HUDEP-2 (cell line): ENCODE data around the gene ZBED4.
A peak's percentile ranks its signal among the peaks of the same experiment; 100 is the strongest.

Experiments
- DNase-seq, 76 experiments: peaks; one replicate each; lab custom pipeline; 2025; ENCODE audit not compliant: unreplicated experiment in 76 of 76; lab: John Stamatoyannopoulos, UW

The ZBED4 gene

DNA sequence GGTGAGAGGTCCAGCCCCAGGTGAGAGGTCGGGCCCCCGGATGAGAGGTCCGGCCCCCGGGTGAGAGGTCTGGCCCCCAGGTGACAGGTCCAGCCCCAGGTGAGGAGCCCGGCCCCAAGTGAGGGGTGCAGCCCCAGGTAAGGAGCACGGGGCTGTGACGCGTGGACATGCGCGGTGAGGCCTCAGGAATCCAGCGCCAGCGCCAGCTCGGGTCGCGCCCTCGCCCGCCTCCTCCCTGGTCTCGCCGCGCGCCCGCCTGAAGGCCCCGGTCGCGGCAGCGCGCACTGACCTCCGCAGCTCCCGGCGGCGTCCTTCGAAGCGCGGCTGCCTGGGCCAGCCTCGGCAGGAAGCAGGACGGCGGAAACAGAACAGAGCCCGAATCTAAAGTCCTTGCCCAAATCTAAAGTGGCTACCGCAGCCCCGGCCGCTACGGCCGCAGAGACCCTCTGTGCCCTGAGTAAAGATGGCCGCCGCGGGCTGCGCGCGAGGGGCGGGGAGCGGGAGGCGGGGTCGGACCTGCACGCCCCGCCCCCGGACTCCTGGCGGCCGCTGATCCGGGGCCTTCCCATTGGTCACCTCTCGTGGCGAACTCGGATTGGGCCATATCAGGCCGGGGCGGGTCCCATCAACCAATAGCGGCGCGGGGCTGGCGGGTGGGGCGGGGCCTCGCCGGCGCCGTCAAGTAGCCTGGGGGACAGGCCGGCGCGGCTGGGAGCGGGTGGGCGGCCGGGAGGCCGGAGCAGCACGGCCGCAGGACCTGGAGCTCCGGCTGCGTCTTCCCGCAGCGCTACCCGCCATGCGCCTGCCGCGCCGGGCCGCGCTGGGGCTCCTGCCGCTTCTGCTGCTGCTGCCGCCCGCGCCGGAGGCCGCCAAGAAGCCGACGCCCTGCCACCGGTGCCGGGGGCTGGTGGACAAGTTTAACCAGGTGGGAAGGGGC, 64.6 kb downstream of the ZBED4 start, which contains the start of the genes ALG12 and CRELD2:
Gene ALG12 (minus strand): TSS at position 465 of the 937 bp plus-strand sequence. CDS start 4,673 bp downstream, outside the sequence.
Gene CRELD2 (plus strand): TSS at position 661 of the 937 bp plus-strand sequence. CDS start 136 bp downstream, at position 797.
- DNase-seq: peak in 75 of 76 experiments; percentile 12 to 97 (median 93)

DNA sequence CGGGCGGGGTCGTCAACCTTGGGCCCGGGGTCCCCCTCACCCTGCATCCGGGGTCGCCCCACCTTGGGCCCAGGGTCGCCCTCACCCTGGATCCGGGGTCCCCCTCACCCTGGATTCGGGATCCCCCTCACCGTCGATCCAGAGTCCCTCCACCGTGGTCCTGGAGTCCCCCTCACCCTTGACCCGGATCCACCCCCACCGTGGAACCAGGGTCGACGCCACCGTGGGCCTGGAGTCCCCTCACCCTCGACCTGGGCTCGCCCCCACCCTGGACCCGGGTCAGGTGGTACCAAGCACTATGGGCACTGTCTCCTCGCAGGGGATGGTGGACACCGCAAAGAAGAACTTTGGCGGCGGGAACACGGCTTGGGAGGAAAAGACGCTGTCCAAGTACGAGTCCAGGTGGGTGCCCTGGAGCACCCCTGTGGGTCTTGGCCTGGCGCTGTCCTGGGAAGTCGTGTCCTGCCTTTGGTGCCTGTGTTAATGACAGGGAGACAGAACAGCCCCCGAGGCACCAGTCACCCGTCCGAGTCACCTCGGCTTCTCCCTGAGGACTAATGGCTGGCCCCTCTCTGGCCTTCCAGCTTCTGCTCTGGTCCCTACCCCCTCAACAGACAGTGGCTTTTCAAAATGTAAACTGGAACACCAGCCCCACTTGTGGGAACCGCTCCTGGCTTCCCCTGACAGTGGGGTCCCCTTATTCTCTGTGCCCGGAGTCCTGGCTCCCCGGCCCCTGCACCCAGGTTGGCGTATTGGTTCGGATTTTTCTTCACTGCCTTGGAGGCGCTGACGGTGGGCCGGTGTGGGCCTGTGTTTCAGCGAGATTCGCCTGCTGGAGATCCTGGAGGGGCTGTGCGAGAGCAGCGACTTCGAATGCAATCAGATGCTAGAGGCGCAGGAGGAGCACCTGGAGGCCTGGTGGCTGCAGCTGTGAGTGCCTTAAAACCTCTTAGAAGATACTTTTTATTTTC, 65.6 kb downstream of the ZBED4 start:
- no peak for DNase-seq

DNA sequence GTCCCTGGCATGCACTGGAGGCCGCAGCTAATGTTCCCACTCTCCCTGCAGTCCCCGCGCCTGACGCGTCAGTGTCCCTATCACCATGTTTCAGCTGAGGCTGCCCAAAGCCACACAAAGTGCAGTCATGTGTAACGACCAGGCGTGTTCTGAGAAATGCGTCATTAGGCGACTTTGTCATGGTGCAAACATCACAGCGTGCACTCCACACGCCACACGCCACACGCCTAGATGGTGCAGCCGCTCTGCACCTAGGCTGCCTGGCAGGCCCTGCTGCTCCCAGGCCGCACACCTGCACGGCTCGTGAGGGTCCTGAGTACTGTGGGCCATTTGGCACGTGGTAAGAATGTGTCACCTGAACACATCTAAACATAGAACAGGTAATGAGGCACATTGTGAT, 67.2 kb downstream of the ZBED4 start:
- no peak for DNase-seq

DNA sequence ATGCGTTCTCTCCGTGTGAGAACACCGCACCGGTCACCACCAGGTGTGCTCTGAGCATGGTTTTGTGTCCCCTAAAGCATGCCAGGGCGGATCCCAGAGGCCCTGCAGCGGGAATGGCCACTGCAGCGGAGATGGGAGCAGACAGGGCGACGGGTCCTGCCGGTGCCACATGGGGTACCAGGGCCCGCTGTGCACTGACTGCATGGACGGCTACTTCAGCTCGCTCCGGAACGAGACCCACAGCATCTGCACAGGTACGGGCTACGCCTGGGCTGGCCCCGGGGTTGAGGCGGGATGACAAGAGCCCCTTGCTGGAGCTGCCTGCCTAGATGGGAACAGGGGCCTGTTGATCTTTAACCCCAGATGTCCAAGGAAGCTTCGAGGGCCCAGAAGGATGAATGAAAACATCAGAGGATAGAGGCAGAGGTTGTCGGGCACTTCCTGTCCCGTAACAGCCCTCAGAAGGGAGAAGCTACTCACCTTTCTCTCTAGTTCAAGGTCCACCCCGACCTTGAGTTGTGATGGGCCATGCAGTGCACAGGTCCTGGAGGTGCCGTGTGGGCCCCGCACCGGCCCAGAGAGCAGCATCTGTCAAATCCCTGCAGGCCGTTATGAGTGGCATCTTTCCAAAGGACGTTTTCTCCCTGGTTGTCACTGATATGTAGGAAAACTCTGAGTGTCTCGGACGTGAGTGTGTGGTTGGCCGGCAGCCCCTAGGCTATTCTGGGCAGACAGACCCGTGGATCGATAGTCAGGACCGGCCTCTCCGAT, 68.0 kb downstream of the ZBED4 start:
- no peak for DNase-seq

DNA sequence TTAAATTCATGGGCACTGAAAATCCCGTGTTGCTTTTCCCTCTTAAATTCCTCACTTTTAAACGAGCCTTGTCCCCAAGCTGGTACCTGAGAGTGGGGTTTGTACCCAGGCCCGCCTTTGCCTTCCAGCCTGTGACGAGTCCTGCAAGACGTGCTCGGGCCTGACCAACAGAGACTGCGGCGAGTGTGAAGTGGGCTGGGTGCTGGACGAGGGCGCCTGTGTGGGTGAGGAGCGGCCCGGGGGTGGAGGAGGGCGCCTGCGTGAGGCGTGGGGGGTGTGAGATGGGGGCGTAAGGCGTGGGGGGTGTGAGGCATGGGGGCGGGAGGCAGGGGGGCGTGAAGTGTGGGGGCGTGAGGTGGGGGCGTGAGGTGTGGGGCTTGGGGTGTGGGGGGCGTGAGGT, 68.8 kb downstream of the ZBED4 start:
- DNase-seq: no peak

DNA sequence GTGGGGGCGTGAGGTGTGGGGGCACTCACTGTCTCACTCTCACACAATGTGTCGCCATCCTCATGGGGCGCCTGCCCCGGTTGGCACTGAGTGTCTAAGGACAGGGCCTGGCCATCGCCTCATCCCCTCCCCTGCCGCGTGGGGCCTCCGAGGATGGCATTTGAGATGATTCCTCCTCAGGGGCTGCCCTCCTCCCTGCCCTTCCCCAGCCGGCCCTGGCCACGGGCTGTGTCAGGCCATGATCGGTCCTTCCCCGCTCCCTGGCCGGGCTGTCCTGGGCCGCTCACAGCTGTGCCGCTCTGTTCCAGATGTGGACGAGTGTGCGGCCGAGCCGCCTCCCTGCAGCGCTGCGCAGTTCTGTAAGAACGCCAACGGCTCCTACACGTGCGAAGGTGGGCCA, 69.3 kb downstream of the ZBED4 start:
- no peak for DNase-seq

DNA sequence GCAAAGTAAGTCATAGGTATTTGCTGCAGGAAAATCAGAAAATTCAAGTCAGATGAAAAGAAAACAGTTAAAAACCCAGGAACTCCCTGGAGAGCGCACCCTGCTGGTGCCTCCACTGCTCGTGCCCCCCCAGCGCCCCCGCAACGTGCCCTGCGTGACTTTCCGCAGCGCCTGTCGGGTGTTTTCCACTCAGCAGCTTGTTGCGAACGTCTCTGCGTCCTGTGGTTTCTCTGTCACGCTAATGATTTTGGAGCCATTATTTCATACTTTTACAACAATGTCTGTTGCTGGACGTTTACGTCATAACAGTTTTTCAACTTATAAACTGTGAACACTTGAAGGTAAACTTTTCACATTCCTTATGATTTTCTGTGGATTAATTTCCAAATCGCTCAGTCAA, 69.8 kb downstream of the ZBED4 start:
- no peak for DNase-seq

DNA sequence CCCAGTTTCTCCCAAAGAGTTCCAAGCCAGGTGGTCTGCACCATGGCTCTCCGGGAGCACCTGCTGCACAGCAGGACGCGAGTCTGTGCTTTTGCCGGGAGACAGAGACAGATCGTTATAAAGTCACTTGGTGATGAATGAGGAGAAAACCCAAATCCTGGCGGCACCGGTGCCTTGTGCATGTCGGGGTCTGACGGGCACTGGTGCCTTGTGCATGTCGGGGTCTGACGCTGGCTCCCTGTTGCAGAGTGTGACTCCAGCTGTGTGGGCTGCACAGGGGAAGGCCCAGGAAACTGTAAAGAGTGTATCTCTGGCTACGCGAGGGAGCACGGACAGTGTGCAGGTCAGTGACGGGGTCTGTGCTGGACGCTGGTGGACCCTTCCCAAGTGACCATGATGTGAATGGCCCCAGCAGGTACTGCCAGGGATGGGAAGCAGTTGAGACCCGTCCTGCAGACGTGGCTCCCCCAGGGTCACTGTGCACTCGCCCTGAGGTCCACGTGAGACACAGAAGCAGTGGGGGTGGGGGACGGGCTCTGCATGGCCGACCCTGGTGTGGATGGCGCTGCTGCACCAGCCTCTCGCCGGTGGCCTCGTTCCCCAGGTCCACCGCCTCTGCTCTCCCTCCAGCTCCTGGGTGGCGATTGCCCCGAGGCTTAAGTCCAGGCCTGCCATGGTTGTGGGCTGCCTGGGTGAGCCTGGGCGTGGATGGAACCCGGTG, 70.6 kb downstream of the ZBED4 start:
- DNase-seq: no peak

DNA sequence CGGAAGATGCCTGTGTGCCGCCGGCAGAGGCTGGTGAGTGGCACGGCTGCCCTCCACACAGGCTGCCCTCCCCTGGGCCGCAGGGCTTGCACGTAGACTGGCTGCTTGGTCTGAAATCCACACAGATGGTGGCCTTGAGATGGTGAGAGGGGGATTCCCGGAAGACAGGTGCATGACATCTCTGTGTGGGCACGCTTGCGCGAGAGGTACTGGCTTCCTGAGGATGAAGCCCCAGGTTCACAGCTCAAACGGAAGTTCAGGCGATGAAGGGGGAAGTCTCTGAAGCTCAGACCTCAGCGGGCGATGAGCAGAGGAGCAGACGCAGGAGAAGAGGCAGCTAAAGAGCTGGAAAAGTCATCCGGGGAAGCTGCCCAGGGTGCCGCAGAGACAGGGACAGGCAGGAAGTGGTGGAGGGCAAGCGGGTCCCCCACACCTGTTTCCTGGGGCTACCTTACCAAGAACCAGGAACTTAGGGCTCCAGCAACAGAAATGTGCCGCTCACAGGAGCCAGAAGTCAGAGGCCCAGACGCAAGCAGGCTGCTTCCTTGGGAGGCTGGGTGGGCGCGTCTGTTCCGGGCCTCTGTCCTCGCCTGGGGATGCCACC, 72.0 kb downstream of the ZBED4 start:
- peak in 1 of 76 experiments; percentile 2 for DNase-seq

DNA sequence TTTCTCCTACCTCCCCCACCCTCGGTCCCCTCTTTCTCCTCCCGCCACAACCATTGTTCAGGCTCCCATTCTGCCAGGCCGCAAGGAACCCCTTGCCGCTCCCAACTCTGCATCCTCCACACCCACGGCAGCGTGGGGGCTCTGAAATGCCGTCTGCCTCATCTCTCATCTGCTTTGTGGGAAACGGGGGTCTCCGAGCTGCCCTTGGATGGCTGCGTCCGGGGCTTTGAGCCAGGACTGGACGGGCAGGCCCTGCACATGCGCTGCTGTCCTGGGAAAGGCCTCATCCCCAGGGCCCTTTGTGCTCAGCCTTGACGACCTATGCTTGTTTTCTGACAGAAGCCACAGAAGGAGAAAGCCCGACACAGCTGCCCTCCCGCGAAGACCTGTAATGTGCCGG, 73.3 kb downstream of the ZBED4 start:
- no peak for DNase-seq

DNA sequence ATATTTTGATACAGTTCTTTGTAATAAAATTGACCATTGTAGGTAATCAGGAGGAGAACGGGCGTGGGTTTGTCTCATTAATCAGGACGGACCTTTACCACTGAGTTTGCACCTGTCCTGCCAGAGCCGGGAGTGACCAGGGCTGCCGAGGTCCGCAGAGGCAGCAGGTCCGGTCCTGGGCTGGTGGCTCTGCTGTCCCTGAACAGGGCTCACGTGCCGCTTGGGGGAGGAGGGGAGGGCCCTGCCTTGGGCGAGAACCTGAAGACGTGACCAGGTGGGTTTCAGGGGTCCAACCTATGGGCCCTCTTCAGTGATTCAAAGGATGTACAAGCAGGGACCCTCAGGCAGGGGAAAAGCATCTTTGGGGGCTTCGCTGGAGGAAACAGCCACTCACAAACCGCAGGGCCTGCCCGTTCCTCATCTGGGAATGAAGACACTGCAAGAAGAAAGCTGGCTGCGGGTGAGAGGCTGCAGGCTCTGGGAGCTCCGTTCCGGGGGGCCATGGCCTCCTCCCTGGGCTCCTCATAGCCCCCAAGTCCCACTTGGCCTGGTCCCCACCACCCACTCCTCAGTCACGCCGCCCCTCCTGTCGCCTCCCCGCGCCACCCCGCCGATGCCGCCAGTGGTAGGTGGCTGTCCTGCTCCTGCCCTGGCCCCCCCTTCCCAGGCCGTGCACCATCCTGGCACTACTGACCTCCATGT, 74.0 kb downstream of the ZBED4 start:
- DNase-seq: no peak

DNA sequence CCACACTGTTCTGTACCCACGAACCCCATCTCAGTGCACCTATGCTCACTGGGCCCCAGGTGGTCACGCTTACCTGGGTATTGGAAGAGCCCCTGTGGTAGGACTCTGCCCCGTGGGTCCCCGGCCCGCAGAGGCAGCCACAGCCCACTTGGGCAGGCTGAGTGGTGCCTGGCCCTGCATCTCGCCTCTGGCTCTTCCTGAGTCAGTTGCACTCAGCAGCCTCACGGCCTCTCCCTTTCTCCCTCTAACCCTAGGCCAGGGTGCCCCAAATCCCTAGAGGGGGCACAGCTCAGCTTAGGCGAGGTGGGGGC, 74.5 kb downstream of the ZBED4 start:
- no peak for DNase-seq

DNA sequence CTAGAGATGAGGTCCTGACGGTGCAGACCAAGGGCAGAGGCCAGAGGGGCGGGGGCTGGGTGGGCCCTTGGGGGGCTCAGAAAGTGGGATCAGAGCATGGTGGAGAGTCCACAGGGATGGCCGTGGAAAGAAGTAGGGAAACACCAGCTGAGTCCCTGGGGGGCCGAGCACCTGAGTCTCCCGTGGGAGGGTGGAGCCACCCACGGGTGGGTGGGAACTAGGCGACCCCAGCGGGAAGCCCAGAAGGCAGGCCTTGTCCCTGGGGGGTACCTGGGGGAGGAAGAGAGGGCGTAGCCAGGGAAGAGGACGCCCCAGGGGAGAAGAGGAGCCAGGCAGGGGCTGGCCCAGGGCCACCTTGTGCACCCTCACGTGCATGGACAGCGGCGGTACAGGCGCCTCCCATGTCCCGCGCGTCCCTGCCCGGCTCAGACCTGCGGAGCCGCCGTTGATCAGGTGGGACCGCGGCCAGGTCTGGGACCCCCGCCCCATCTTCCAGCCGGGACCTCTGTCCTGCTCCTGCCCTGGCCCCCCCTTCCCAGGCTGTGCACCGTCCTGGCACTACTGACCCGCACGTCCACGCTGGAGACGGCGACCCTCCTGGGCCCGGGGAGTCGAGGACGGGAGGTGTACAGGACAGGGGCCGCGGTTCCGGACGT, 75.0 kb downstream of the ZBED4 start:
- DNase-seq: no peak

DNA sequence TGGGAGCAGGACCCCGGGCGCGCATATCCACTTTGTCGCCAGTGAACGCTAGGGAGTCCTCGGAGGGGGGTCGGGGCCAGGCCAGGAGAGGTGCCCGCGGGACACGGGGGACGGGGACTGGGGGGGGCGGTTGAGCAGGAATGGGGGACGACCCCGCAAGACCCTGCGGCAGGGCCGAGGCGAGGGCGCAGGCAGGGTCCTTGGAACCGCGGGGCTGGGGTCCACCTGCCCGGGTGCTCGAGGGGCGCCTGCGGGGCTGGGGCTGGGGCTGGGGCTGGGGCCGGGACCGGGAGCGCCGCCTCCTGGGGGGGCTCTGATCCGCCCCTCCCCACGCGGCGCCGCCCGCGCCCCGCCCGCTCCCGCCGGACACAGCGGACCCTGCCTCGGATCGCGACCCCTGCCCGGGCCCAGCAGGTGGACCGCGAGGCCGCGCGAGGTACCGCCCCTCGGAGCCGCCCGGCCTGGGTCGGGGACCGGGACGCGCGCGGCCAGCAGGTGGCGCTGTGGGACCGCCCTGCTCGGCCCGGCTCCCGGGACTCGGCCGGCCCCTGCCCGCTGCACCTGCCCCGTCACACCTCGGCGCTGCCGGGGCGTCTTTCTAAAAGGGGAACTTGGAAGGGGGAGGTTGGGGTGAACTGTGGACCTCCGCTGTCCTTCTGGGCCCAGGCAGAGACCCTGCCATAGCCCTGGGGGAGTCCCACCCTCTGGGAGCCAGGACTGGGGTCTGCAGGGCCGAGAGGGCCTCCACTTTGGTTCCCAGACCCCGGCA, 75.8 kb downstream of the ZBED4 start:
- DNase-seq: peak in 37 of 76 experiments; percentile 2 to 65 (median 28)

DNA sequence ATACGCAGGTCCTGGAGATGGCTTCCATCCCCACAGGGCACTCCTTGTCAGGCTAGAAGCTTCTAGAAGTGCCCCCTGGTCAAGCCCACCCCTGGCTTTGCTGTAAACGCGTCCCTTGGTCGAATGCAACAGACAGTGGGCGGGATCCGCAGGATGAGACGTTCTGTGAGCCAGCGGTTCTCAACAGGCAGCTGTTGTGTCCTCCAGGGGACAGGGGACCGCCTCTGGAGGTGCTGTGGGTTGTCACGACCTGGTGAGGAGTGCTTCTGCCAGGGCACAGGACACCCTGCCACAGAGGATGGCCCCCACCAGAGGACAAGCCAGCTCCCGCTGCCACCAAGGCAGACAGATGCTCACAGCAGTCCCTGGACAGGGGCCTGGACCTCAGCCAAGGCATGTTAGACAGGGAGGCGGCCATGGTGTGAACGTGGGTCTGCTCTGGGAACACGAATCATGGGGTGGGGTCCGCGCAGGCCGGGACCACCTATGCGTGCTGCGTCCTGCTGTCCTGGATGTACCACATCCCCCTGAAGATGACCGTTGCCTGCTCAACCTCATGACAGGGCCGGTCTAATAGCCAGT, 76.4 kb downstream of the ZBED4 start:
- no peak for DNase-seq

DNA sequence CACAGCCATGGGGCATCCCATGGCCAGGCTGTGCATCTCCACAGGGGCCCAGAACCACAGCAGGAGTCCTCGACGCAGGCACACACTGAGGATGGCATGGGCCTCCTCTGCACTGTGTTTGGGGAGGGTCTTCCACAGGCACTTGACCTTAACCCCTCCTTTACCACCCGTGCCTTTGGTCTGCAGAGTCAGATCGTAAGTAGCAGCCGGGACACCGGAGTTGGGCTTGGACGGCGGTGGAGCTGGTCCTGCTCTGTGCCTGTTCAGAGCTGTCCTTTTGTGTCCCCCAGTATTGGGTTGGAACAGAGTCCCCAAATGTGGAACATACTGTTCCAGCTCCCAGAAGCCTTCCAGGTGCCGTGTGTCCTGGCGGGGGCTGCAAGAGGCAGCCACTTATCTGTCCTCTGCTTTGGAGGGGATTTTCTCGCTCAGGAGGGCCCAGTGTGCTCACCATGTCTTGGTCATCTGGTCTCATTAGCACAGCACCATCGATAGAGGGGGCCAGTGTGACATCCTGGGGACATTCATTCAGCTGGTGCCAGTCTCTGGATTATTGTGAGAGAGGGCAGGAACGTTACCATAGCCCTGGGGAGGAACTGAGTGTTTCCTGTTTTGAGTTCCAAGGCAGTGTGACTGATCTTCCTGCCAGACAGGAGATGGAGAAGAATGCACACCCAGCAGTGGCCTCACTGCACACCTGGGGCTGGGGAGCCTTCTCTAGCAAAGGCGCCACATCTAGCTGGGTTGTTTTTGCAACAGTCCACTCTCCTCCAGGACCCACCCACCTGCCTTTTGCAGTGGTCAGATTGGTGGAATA, 77.2 kb downstream of the ZBED4 start:
- DNase-seq: peak in 70 of 76 experiments; percentile 11 to 81 (median 55)
